GM12892 (cell line): ENCODE measurements around the gene CNGA1.

Source experiments
- POLR2A ChIP-seq: IDR thresholded peaks from 2 replicates; pipeline ENCODE4 v1.6.1; 2011; ENCODE audit warnings: low read depth, low read length, control low read depth
- POLR2AphosphoS5 ChIP-seq: IDR thresholded peaks from 2 replicates; pipeline ENCODE4 v1.6.1; 2011; ENCODE audit warnings: low read depth, low read length, control low read depth
- TAF1 ChIP-seq: IDR thresholded peaks from 2 replicates; pipeline ENCODE4 v1.6.1; 2011; ENCODE audit warnings: low read depth, mild to moderate bottlenecking, control low read depth, low read length, borderline replicate concordance

GRCh38 chr4:48015678-48016077 lies 803 bp downstream of the CNGA1 start:
- no peak for TF ChIP-seq POLR2A
- TF ChIP-seq POLR2AphosphoS5: no peak
- TF ChIP-seq TAF1: no peak
